IMR-90 (cell line): Measurements from ENCODE around the gene SDCCAG8. TPM values are rescaled to one million over a fixed set of nuclear protein-coding genes. Genes with fewer than 3 reads are reported as not detected.

Experiments
- ATAC-seq: fragments of 200-7000 bp; cut with Tn5 transposase; 2 replicates; pipeline ENCODE4 v1.9.1; 2020; ENCODE audit warnings: low read depth, mild to moderate bottlenecking, moderate library complexity
- BruUV-seq: library from RNA; stranded (reverse); fragments of 400-500 nt; replicated peaks from 2 replicates; lab custom pipeline; 2021; lab: Mats Ljungman, UMichigan
- CTCF ChIA-PET: fragments of 300-600 bp; formaldehyde crosslinking; extraction: SDS; loops from one replicate; lab custom pipeline; 2021; ENCODE audit warnings: antibody characterized with exemption; lab: Yijun Ruan, JAX
- POLR2A ChIA-PET: fragments of 300-600 bp; sonication (Branson Sonifier 250); formaldehyde crosslinking; loops from one replicate; lab custom pipeline; 2022; ENCODE audit warnings: antibody characterized with exemption; ENCODE audit not compliant: unreplicated experiment; lab: Charles Lee
- DNase-seq: peaks from one replicate; pipeline ENCODE4 v3.0.0; 2013
- H2AFZ ChIP-seq: replicated peaks from 2 replicates; pipeline ENCODE3; 2013; ENCODE audit warnings: low read length, mild to moderate bottlenecking; ENCODE audit not compliant: poor library complexity
- H2AK5ac ChIP-seq: 2 replicates; pipeline ENCODE4 v1.6.1; 2013; ENCODE audit warnings: low read depth, low read length, inconsistent platforms
- H2AK9ac ChIP-seq: replicated peaks from 2 replicates; pipeline ENCODE3; 2013; ENCODE audit warnings: mild to moderate bottlenecking, low read depth, low read length, moderate library complexity; ENCODE audit not compliant: poor library complexity
- H2BK120ac ChIP-seq: 2 replicates; pipeline ENCODE4 v1.6.1; 2013; ENCODE audit warnings: low read depth, low read length, inconsistent platforms
- H2BK15ac ChIP-seq: 3 replicates; pipeline ENCODE4 v1.6.1; 2013; ENCODE audit warnings: low read depth, low read length, inconsistent platforms
- H2BK20ac ChIP-seq: 2 replicates; pipeline ENCODE4 v1.6.1; 2013; ENCODE audit warnings: low read depth, mild to moderate bottlenecking, inconsistent platforms, low read length, moderate library complexity
- H2BK5ac ChIP-seq: 2 replicates; pipeline ENCODE4 v1.6.1; 2013; ENCODE audit warnings: mild to moderate bottlenecking, low read depth, low read length, inconsistent platforms; ENCODE audit not compliant: poor library complexity, severe bottlenecking
- H3K14ac ChIP-seq: replicated peaks from 2 replicates; pipeline ENCODE4 v1.6.1; 2013; ENCODE audit warnings: low read depth, low read length, inconsistent platforms
- H3K18ac ChIP-seq: 2 replicates; pipeline ENCODE4 v1.6.1; 2013; ENCODE audit warnings: low read depth, low read length, control low read depth
- H3K23ac ChIP-seq: 2 replicates; pipeline ENCODE4 v1.6.1; 2013; ENCODE audit warnings: low read depth, low read length, inconsistent platforms
- H3K27ac ChIP-seq: 2 replicates; pipeline ENCODE4 v1.5.1; 2013; ENCODE audit warnings: mild to moderate bottlenecking, control low read depth, low read length; ENCODE audit not compliant: insufficient read depth
- H3K27me3 ChIP-seq: 2 replicates; pipeline ENCODE4 v1.6.1; 2013; ENCODE audit warnings: low read length; ENCODE audit not compliant: control insufficient read depth, insufficient read depth
- H3K36me3 ChIP-seq: 2 replicates; pipeline ENCODE4 v1.6.1; 2013; ENCODE audit warnings: low read length, mixed read lengths; ENCODE audit not compliant: control insufficient read depth, insufficient read depth
- H3K4ac ChIP-seq: 2 replicates; pipeline ENCODE4 v1.6.1; 2013; ENCODE audit warnings: low read depth, low read length, inconsistent platforms
- H3K4me1 ChIP-seq: 2 replicates; pipeline ENCODE4 v1.6.1; 2013; ENCODE audit warnings: low read length, mixed read lengths; ENCODE audit not compliant: control insufficient read depth, insufficient read depth
- H3K4me2 ChIP-seq: 2 replicates; pipeline ENCODE4 v1.6.1; 2013; ENCODE audit warnings: low read depth, mild to moderate bottlenecking, control low read depth, low read length, moderate library complexity
- H3K4me3 ChIP-seq: 2 replicates; pipeline ENCODE4 v1.5.1; 2013; ENCODE audit warnings: low read depth, mild to moderate bottlenecking, control low read depth, low read length, moderate library complexity; ENCODE audit not compliant: insufficient read depth
- H3K56ac ChIP-seq: 2 replicates; pipeline ENCODE4 v1.6.1; 2013; ENCODE audit warnings: low read length, inconsistent platforms; ENCODE audit not compliant: insufficient read depth; ENCODE audit errors: extremely low read depth
- H3K79me1 ChIP-seq, 2 experiments: 2 replicates each; pipeline ENCODE4 v1.6.1; 2013; ENCODE audit warnings: low read length in 2 of 2, inconsistent platforms in 1 of 2, low read depth in 1 of 2
- H3K9ac ChIP-seq: 2 replicates; pipeline ENCODE4 v1.6.1; 2013; ENCODE audit warnings: low read depth, low read length, control low read depth
- H3K9me1 ChIP-seq: 2 replicates; pipeline ENCODE4 v1.6.1; 2013; ENCODE audit warnings: low read length, inconsistent platforms; ENCODE audit not compliant: insufficient read depth
- H3K9me3 ChIP-seq: 2 replicates; pipeline ENCODE4 v1.6.1; 2013; ENCODE audit warnings: low read length; ENCODE audit not compliant: control insufficient read depth, insufficient read depth
- H4K20me1 ChIP-seq: 2 replicates; pipeline ENCODE4 v1.6.1; 2013; ENCODE audit warnings: low read length, inconsistent platforms; ENCODE audit not compliant: insufficient read depth
- H4K5ac ChIP-seq: 2 replicates; pipeline ENCODE4 v1.6.1; 2013; ENCODE audit warnings: mild to moderate bottlenecking, low read depth, low read length, control low read depth
- H4K8ac ChIP-seq, 2 experiments: 2 replicates each; pipeline ENCODE4 v1.6.1; 2013; ENCODE audit warnings: low read depth in 2 of 2, low read length in 2 of 2, control low read depth in 1 of 2, inconsistent platforms in 1 of 2
- H4K91ac ChIP-seq: 2 replicates; pipeline ENCODE4 v1.6.1; 2013; ENCODE audit warnings: low read depth, low read length, inconsistent platforms; ENCODE audit not compliant: insufficient read depth
- BHLHE40 ChIP-seq: fragments of 150-350 bp; IDR thresholded peaks from 2 replicates; pipeline ENCODE4 v1.6.1; 2016; ENCODE audit warnings: mild to moderate bottlenecking, low read depth, low read length
- CEBPB ChIP-seq: IDR thresholded peaks from 2 replicates; pipeline ENCODE4 v1.6.1; 2012; ENCODE audit warnings: low read depth, low read length, improper control_type of control experiment
- CHD1 ChIP-seq: IDR thresholded peaks from 2 replicates; pipeline ENCODE4 v1.6.1; 2012; ENCODE audit warnings: low read depth, low read length, improper control_type of control experiment
- FOS ChIP-seq: fragments of 150-350 bp; IDR thresholded peaks from 2 replicates; pipeline ENCODE4 v1.6.1; 2016; ENCODE audit warnings: low read depth, low read length
- MAFK ChIP-seq: IDR thresholded peaks from 2 replicates; pipeline ENCODE4 v1.6.1; 2012; ENCODE audit warnings: low read depth, low read length, improper control_type of control experiment
- MAZ ChIP-seq: IDR thresholded peaks from 2 replicates; pipeline ENCODE4 v1.6.1; 2012; ENCODE audit warnings: low read depth, mild to moderate bottlenecking, low read length, improper control_type of control experiment, moderate library complexity, borderline replicate concordance
- MXI1 ChIP-seq: IDR thresholded peaks from 2 replicates; pipeline ENCODE4 v1.6.1; 2012; ENCODE audit warnings: low read depth, mild to moderate bottlenecking, low read length, moderate library complexity, borderline replicate concordance
- RAD21 ChIP-seq: IDR thresholded peaks from 2 replicates; pipeline ENCODE4 v1.6.1; 2012; ENCODE audit warnings: low read length, improper control_type of control experiment
- RFX5 ChIP-seq: IDR thresholded peaks from 2 replicates; pipeline ENCODE4 v1.8.0; 2012; ENCODE audit warnings: low read depth, mild to moderate bottlenecking, low read length, moderate library complexity
- SMC3 ChIP-seq: fragments of 150-350 bp; IDR thresholded peaks from 2 replicates; pipeline ENCODE4 v1.6.1; 2016; ENCODE audit warnings: low read depth, mild to moderate bottlenecking, antibody characterized with exemption, low read length, moderate library complexity
- WGBS, 2 experiments: methylation state at CpG; one replicate each; pipeline versions ENCODE4 v1.1.5 to v1.1.7; 2013; ENCODE audit warnings: missing lambda C conversion rate in 2 of 2; ENCODE audit not compliant: insufficient read length in 1 of 2; ENCODE audit errors: extremely low coverage in 2 of 2; 5-methylcytosine and 5-hydroxymethylcytosine counted together
- dilution Hi-C: fragments of 300-500 bp; cut with HindIII; formaldehyde crosslinking; loops from one replicate; pipeline ENCODE4 v1.14.3; 2018; ENCODE audit warnings: low sequenced_read_pairs; ENCODE audit not compliant: unreplicated experiment
- in situ Hi-C: fragments of 300-500 bp; cut with MboI; formaldehyde crosslinking; loops from 3 replicates; pipeline ENCODE4 v1.14.3; 2019; ENCODE audit warnings: low sequenced_read_pairs, inconsistent platforms, mixed read lengths
- intact Hi-C: fragments of 100-400 bp; cut with micrococcal nuclease; formaldehyde crosslinking; loops from 2 replicates; pipeline ENCODE4 v1.10.0; 2022
- polyA plus RNA-seq, 3 experiments: library from polyadenylated mRNA; depleted of rRNA; stranded (reverse); fragments of >200 nt; gene quantifications; 2 replicates each; pipeline ENCODE4 v1.2.3, GENCODE V29; 2012; ENCODE audit warnings: low replicate concordance in 1 of 3
- total RNA-seq: library from RNA; depleted of rRNA; stranded (reverse); fragments of >200 nt; gene quantifications from 2 replicates; pipeline ENCODE4 v1.2.3, GENCODE V29; 2012
- TF ChIP-seq, protein P1 (sequence below): fragments of 150-350 bp; IDR thresholded peaks from 2 replicates; pipeline ENCODE4 v1.6.1; 2017; ENCODE audit warnings: mild to moderate bottlenecking, antibody characterized with exemption, low read length, low read depth

SDCCAG8 gene
- total and polyA plus RNA-seq, 2 of the 4 experiments (the other 2 are of a cell fraction), result 25.2 to 46.8 TPM

DNA sequence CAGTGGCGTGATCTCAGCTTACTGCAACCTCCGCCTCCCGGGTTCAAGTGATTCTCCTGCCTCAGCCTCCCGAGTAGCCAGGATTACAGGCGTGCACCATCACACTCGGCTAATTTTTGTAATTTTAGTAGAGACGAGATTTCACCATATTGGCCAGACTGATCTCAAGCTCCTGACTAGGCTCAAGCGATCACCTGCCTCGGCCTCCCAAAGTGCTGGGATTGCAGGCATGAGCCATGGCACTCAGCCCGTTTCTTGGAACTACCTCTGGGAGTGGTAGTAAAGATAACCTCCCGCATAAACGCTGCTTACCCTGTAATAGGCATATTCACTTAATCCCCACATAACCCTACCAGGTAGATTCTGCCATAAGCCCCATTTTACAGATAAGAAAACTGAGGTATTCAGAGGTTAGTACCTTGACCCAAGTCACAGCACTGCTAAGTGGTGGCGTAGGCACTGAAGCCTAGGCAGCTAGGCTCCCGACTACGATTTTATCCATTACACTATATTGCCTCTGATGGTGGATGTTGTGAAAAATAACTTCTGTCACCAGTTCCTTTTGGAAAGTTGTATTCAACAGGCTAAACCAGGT, 143.8 kb downstream of the SDCCAG8 start:
- BruUV-seq, result no TSS peak
- intact Hi-C loops, result no loop called here
- Histone ChIP-seq H3K56ac (no peak overlapping the region), H2AK5ac (no peak overlapping the region), H3K9me3 (no peaks in the 10 kb centered on the region), H2AFZ (no peak overlapping the region), H2BK5ac (no peak overlapping the region), H3K4me1 (no peaks in the 10 kb centered on the region), H4K8ac (no peak overlapping the region), H3K23ac (no peak overlapping the region), H2BK15ac (no peak overlapping the region), H3K9ac (no peak overlapping the region), H4K5ac (no peak overlapping the region), H4K20me1 (no peaks in the 10 kb centered on the region), H4K91ac (no peak overlapping the region), H3K9me1 (no peaks in the 10 kb centered on the region), H2AK9ac (no peak overlapping the region), H3K79me1 (peaks cover 0 to 8% of the 10 kb centered on the region in 2 experiments; a peak in 2 of 4 replicates), H3K27ac (no peak overlapping the region), H3K4ac (no peak overlapping the region), H3K18ac (no peak overlapping the region), H2BK120ac (no peak overlapping the region), H2BK20ac (no peak overlapping the region), H3K27me3 (no peaks in the 10 kb centered on the region), H3K36me3 (no peaks in the 10 kb centered on the region; the same call in 1 of the 2 replicates), H3K14ac (no peak overlapping the region), H3K4me2 (no peak overlapping the region), H3K4me3 (no peak overlapping the region)
- CTCF ChIA-PET, result no interaction called here
- WGBS, 2 experiments, result no CpG with 5 or more reads among the region's 15 CpGs
- dilution Hi-C loops, result no loop called here
- TF ChIP-seq FOS (no peak), SMC3 (no peak), BHLHE40 (no peak), MXI1 (no peak), MAFK (no peak), RFX5 (no peak), RAD21 (no peak), CEBPB (no peak), MAZ (no peak), CHD1 (no peak)
- TF ChIP-seq, protein P1, sequence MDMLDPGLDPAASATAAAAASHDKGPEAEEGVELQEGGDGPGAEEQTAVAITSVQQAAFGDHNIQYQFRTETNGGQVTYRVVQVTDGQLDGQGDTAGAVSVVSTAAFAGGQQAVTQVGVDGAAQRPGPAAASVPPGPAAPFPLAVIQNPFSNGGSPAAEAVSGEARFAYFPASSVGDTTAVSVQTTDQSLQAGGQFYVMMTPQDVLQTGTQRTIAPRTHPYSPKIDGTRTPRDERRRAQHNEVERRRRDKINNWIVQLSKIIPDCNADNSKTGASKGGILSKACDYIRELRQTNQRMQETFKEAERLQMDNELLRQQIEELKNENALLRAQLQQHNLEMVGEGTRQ, result no peak
- POLR2A ChIA-PET, result no interaction called here
- no peak for ATAC-seq
- no peak for DNase-seq
- in situ Hi-C loops, result no loop called here
